ENCODE data around the gene PNMA3.

GRCh38 chrX:153075366-153075765 is 19.1 kb downstream of the PNMA3 start:
- TF ChIP-seq, protein P1, sequence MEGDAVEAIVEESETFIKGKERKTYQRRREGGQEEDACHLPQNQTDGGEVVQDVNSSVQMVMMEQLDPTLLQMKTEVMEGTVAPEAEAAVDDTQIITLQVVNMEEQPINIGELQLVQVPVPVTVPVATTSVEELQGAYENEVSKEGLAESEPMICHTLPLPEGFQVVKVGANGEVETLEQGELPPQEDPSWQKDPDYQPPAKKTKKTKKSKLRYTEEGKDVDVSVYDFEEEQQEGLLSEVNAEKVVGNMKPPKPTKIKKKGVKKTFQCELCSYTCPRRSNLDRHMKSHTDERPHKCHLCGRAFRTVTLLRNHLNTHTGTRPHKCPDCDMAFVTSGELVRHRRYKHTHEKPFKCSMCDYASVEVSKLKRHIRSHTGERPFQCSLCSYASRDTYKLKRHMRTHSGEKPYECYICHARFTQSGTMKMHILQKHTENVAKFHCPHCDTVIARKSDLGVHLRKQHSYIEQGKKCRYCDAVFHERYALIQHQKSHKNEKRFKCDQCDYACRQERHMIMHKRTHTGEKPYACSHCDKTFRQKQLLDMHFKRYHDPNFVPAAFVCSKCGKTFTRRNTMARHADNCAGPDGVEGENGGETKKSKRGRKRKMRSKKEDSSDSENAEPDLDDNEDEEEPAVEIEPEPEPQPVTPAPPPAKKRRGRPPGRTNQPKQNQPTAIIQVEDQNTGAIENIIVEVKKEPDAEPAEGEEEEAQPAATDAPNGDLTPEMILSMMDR (IDR thresholded peaks at IDR 0.05): no peak
- no peak for TF ChIP-seq EZH2 (IDR thresholded peaks at IDR 0.05)

Data from neural progenitor cell (in vitro differentiated cells).